HL-60 (cell line): ENCODE results near the gene SCRG1.

Experiments
- DNase-seq, 2 experiments: peaks; one replicate each; pipeline ENCODE4 v3.0.0-alpha.2; 2010 to 2020; ENCODE audit warnings: low read depth in 1 of 2, low spot score in 1 of 2
- H3K27ac ChIP-seq: fragments of 250-450 bp; sonication (Bioruptor Pico); replicated peaks from 2 replicates; pipeline ENCODE4 v1.5.1; 2020; ENCODE audit warnings: mild to moderate bottlenecking, moderate library complexity
- H3K27me3 ChIP-seq: fragments of 250-450 bp; sonication (Bioruptor Pico); 2 replicates; pipeline ENCODE4 v1.5.1; 2021; ENCODE audit warnings: mild to moderate bottlenecking, moderate library complexity; ENCODE audit not compliant: insufficient read depth, poor library complexity, severe bottlenecking
- H3K4me3 ChIP-seq: replicated peaks from 2 replicates; pipeline ENCODE4 v1.5.1; 2011; ENCODE audit warnings: mild to moderate bottlenecking, control low read depth, low read length; ENCODE audit not compliant: insufficient read depth
- CTCF ChIP-seq: IDR thresholded peaks from one replicate; pipeline ENCODE4 v1.5.1; 2011; ENCODE audit warnings: low read length, control low read depth, inconsistent platforms; ENCODE audit not compliant: insufficient read depth
- GABPA ChIP-seq: IDR thresholded peaks from 2 replicates; pipeline ENCODE4 v1.6.1; 2012; ENCODE audit warnings: low read depth
- POLR2AphosphoS5 ChIP-seq: IDR thresholded peaks from 2 replicates; pipeline ENCODE4 v1.6.1; 2012; ENCODE audit warnings: low read depth
- SPI1 ChIP-seq: IDR thresholded peaks from 2 replicates; pipeline ENCODE4 v1.6.1; 2012; ENCODE audit warnings: low read depth, mild to moderate bottlenecking, borderline replicate concordance
- TF ChIP-seq, protein P1 (sequence below): IDR thresholded peaks from 2 replicates; pipeline ENCODE4 v1.6.1; 2012; ENCODE audit warnings: low read depth; ENCODE audit not compliant: insufficient replicate concordance

The SCRG1 gene

DNA sequence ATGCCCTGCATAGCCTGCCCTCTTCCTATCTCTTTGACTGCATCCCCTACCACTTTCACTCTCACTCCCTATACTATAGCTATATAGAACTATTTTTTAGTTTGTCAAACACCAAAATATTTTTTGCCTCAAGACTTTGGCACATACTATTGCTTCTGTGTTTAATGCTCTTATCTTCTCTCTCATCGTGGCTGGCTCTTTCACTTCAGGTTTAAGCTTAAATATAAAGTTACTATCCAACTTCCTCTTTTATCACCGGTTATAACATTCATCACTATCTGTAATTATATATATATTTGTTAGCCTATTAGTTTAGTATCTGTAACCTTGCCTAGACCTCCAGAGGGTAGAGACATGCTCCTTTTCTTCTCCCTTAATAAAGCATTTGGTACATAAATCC lies 53.3 kb downstream of the SCRG1 start:
- Histone ChIP-seq H3K27me3 (no peaks in the 10 kb centered on the region), H3K27ac (no peak overlapping the region), H3K4me3 (no peak overlapping the region)
- no peak for TF ChIP-seq SPI1
- no peak for TF ChIP-seq POLR2AphosphoS5
- TF ChIP-seq, protein P1, sequence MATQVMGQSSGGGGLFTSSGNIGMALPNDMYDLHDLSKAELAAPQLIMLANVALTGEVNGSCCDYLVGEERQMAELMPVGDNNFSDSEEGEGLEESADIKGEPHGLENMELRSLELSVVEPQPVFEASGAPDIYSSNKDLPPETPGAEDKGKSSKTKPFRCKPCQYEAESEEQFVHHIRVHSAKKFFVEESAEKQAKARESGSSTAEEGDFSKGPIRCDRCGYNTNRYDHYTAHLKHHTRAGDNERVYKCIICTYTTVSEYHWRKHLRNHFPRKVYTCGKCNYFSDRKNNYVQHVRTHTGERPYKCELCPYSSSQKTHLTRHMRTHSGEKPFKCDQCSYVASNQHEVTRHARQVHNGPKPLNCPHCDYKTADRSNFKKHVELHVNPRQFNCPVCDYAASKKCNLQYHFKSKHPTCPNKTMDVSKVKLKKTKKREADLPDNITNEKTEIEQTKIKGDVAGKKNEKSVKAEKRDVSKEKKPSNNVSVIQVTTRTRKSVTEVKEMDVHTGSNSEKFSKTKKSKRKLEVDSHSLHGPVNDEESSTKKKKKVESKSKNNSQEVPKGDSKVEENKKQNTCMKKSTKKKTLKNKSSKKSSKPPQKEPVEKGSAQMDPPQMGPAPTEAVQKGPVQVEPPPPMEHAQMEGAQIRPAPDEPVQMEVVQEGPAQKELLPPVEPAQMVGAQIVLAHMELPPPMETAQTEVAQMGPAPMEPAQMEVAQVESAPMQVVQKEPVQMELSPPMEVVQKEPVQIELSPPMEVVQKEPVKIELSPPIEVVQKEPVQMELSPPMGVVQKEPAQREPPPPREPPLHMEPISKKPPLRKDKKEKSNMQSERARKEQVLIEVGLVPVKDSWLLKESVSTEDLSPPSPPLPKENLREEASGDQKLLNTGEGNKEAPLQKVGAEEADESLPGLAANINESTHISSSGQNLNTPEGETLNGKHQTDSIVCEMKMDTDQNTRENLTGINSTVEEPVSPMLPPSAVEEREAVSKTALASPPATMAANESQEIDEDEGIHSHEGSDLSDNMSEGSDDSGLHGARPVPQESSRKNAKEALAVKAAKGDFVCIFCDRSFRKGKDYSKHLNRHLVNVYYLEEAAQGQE, result no peak
- TF ChIP-seq GABPA, result no peak
- no peak for TF ChIP-seq CTCF
- DNase-seq, result no peak

- TF ChIP-seq SPI1 (no peak), CTCF (no peak), POLR2AphosphoS5 (no peak), GABPA (no peak)
- TF ChIP-seq, protein P1, result no peak
- DNase-seq, result no peak
- Histone ChIP-seq H3K27me3 (no peaks in the 10 kb centered on the region), H3K4me3 (no peak overlapping the region), H3K27ac (no peak overlapping the region)
Measured at GRCh38 chr4:173343832-173344397, 55.0 kb downstream of the SCRG1 start.

GRCh38 chr4:173337463-173337862 lies 61.5 kb downstream of the SCRG1 start:
- Histone ChIP-seq H3K27me3 (no peaks in the 10 kb centered on the region), H3K4me3 (no peak overlapping the region), H3K27ac (no peak overlapping the region)
- TF ChIP-seq SPI1 (no peak), CTCF (no peak), GABPA (no peak), POLR2AphosphoS5 (no peak)
- TF ChIP-seq, protein P1, result no peak
- DNase-seq, result no peak
